ENCODE data around the gene CA5A.

DNA sequence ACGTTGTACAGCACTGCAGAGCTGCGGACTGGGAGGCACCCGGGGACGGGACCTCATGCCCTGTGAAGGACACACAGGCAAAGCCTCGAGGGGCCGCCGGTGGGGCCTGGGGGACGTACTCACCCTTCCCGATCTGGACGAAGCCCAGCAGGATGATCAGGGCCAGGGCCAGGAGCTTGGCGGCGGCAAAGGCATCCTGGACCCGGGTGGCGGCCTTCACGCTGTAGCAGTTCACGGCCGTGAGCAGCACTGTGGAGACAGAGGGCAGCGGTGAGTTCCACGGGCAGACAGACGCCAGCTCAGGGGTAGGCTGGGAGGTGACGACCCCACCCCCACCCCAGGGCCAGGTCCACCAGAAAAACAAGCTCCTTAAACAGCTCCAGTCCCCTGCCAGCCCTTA lies 84.7 kb downstream of the CA5A start:
- TF ChIP-seq ZNF383 (CRISPR knock-in tag; IDR thresholded peaks at IDR 0.05; ENCODE audit: borderline replicate concordance) (no peak), SMARCE1 (IDR thresholded peaks at IDR 0.05; ENCODE audit: borderline replicate concordance) (no peak), EHMT2 (IDR thresholded peaks at IDR 0.05; ENCODE audit: borderline replicate concordance, low read depth, low read length) (no peak), CHD2 (IDR thresholded peaks at IDR 0.05; ENCODE audit: low read depth, low read length) (no peak)
- TF ChIP-seq, protein P1, sequence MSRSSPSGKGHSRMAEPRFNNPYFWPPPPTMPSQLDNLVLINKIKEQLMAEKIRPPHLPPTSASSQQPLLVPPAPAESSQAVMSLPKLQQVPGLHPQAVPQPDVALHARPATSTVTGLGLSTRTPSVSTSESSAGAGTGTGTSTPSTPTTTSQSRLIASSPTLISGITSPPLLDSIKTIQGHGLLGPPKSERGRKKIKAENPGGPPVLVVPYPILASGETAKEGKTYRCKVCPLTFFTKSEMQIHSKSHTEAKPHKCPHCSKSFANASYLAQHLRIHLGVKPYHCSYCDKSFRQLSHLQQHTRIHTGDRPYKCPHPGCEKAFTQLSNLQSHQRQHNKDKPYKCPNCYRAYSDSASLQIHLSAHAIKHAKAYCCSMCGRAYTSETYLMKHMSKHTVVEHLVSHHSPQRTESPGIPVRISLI (CRISPR knock-in tag; IDR thresholded peaks at IDR 0.05; ENCODE audit: borderline replicate concordance): no peak
- TF ChIP-seq, protein P2, sequence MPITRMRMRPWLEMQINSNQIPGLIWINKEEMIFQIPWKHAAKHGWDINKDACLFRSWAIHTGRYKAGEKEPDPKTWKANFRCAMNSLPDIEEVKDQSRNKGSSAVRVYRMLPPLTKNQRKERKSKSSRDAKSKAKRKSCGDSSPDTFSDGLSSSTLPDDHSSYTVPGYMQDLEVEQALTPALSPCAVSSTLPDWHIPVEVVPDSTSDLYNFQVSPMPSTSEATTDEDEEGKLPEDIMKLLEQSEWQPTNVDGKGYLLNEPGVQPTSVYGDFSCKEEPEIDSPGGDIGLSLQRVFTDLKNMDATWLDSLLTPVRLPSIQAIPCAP (CRISPR knock-in tag; IDR thresholded peaks at IDR 0.05; ENCODE audit: low read depth): no peak
